Measurements from ENCODE around the gene CENPP.
"Not testable (repeated sequence)": the region's sequence is repeated elsewhere in the genome, so short reads cannot be mapped to it uniquely, and the experiment has no call there.

Gene CENPP

GRCh38 chr9:92563116-92564100 lies 237.7 kb downstream of the CENPP start:
- H3K4me3 ChIP-seq (ENCODE audit: low read depth, low read length) = no peak overlapping the region
- no peak for TF ChIP-seq CTCF (IDR thresholded peaks at IDR 0.05; ENCODE audit: low read depth, low read length)
- no peak for DNase-seq (ENCODE audit: low read depth)

GRCh38 chr9:92564504-92564903 lies 238.8 kb downstream of the CENPP start:
- no peak overlapping the region for H3K4me3 ChIP-seq (ENCODE audit: low read depth, low read length)
- DNase-seq (ENCODE audit: low read depth) = no peak
- no peak for TF ChIP-seq MAX (IDR thresholded peaks at IDR 0.05; ENCODE audit: low read depth, low read length)
- no peak for TF ChIP-seq POLR2A (IDR thresholded peaks at IDR 0.05; ENCODE audit: extremely low read depth, insufficient read length)
- TF ChIP-seq MYC (IDR thresholded peaks at IDR 0.05; ENCODE audit: low read depth, low read length) = no peak
- no peak for TF ChIP-seq CTCF (IDR thresholded peaks at IDR 0.05; ENCODE audit: low read depth, low read length)

- TF ChIP-seq CTCF (IDR thresholded peaks at IDR 0.05; ENCODE audit: low read depth, low read length) (no peak), POLR2A (IDR thresholded peaks at IDR 0.05; ENCODE audit: extremely low read depth, insufficient read length) (no peak), MAX (IDR thresholded peaks at IDR 0.05; ENCODE audit: low read depth, low read length) (no peak), MYC (IDR thresholded peaks at IDR 0.05; ENCODE audit: low read depth, low read length) (no peak)
- H3K4me3 ChIP-seq (ENCODE audit: low read depth, low read length) = no peak overlapping the region
- no peak for DNase-seq (ENCODE audit: low read depth)
Observed at GRCh38 chr9:92564982-92565381, 239.2 kb downstream of the CENPP start.

GRCh38 chr9:92571871-92572270 lies 246.1 kb downstream of the CENPP start:
- H3K4me3 ChIP-seq (ENCODE audit: low read depth, low read length); DNase-seq (ENCODE audit: low read depth): not testable (repeated sequence)

- not testable (repeated sequence) for DNase-seq (ENCODE audit: low read depth); H3K4me3 ChIP-seq (ENCODE audit: low read depth, low read length)
Observed at GRCh38 chr9:92573612-92574011, 247.9 kb downstream of the CENPP start.

- no peak overlapping the region for H3K4me3 ChIP-seq (ENCODE audit: low read depth, low read length)
- TF ChIP-seq CTCF (IDR thresholded peaks at IDR 0.05; ENCODE audit: low read depth, low read length) = no peak
- TF ChIP-seq POLR2A (IDR thresholded peaks at IDR 0.05; ENCODE audit: extremely low read depth, insufficient read length) = no peak
- TF ChIP-seq MYC (IDR thresholded peaks at IDR 0.05; ENCODE audit: low read depth, low read length) = no peak
- TF ChIP-seq MAX (IDR thresholded peaks at IDR 0.05; ENCODE audit: low read depth, low read length) = no peak
- peak; percentile 36 for DNase-seq (ENCODE audit: low read depth)
Observed at GRCh38 chr9:92576175-92576574, 250.4 kb downstream of the CENPP start.

- no peak for DNase-seq (ENCODE audit: low read depth)
- no peak overlapping the region for H3K4me3 ChIP-seq (ENCODE audit: low read depth, low read length)
- TF ChIP-seq MAX (IDR thresholded peaks at IDR 0.05; ENCODE audit: low read depth, low read length) (no peak), CTCF (IDR thresholded peaks at IDR 0.05; ENCODE audit: low read depth, low read length) (no peak)
Observed at GRCh38 chr9:92589923-92590322, 264.2 kb downstream of the CENPP start.

Measured in NB4 (cell line).